Ishikawa (cell line): Measurements from ENCODE around the gene ATP2B1.

ENCODE experiments used
- CEBPB ChIP-seq: IDR thresholded peaks from 2 replicates; pipeline ENCODE4 v1.6.1; 2012
- CREB1 ChIP-seq: IDR thresholded peaks from 2 replicates; pipeline ENCODE4 v1.6.1; 2012; ENCODE audit warnings: low read depth
- EGR1 ChIP-seq: IDR thresholded peaks from 2 replicates; pipeline ENCODE4 v1.6.1; 2012
- EP300 ChIP-seq: IDR thresholded peaks from 2 replicates; pipeline ENCODE4 v1.6.1; 2012; ENCODE audit warnings: borderline replicate concordance
- FOXM1 ChIP-seq: IDR thresholded peaks from 2 replicates; pipeline ENCODE4 v1.6.1; 2012; ENCODE audit warnings: low read depth, borderline replicate concordance
- NFIC ChIP-seq: IDR thresholded peaks from 2 replicates; pipeline ENCODE4 v1.6.1; 2012
- RAD21 ChIP-seq: IDR thresholded peaks from 2 replicates; pipeline ENCODE4 v1.6.1; 2012; ENCODE audit warnings: low read depth
- TAF1 ChIP-seq: IDR thresholded peaks from 2 replicates; pipeline ENCODE4 v1.6.1; 2012; ENCODE audit warnings: low read depth, mild to moderate bottlenecking
- TCF12 ChIP-seq: IDR thresholded peaks from 2 replicates; pipeline ENCODE4 v1.6.1; 2012; ENCODE audit warnings: low read depth
- TEAD4 ChIP-seq: IDR thresholded peaks from 2 replicates; pipeline ENCODE4 v1.6.1; 2012
- USF1 ChIP-seq: IDR thresholded peaks from 2 replicates; pipeline ENCODE4 v1.6.1; 2012
- YY1 ChIP-seq: IDR thresholded peaks from 2 replicates; pipeline ENCODE4 v1.6.1; 2012; ENCODE audit warnings: low read depth
- ZBTB7A ChIP-seq: IDR thresholded peaks from 2 replicates; pipeline ENCODE4 v1.6.1; 2012; ENCODE audit warnings: low read depth
- TF ChIP-seq, protein P1 (sequence below): IDR thresholded peaks from 2 replicates; pipeline ENCODE4 v1.6.1; 2012; ENCODE audit warnings: low read depth, mild to moderate bottlenecking
- TF ChIP-seq, protein P2 (sequence below): IDR thresholded peaks from 2 replicates; pipeline ENCODE4 v1.6.1; 2012

The ATP2B1 gene

DNA sequence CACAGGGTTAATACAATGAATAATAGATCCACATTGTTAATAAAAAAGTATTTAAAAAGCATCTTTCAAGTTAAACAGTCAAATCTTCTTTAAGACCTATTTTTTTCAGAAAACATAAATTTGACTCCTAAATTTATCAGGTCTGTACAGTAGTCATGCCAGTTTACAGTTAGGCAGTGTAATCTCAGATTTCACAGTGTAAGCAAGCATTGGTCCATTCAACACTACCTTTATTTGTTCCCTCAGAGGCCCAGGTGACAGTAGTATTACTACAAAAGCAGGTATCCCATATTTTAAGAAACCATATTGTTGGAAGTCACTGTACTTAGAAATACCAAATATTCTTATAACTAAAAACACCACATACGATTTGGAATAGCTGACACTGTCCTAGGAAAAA, 6.1 kb downstream of the ATP2B1 start:
- TF ChIP-seq TAF1 (no peak), ZBTB7A (no peak), FOXM1 (no peak), CEBPB (no peak), YY1 (no peak), TEAD4 (no peak), TCF12 (no peak), USF1 (no peak), CREB1 (no peak), EP300 (no peak), EGR1 (no peak), NFIC (no peak), RAD21 (no peak)
- TF ChIP-seq, protein P1, sequence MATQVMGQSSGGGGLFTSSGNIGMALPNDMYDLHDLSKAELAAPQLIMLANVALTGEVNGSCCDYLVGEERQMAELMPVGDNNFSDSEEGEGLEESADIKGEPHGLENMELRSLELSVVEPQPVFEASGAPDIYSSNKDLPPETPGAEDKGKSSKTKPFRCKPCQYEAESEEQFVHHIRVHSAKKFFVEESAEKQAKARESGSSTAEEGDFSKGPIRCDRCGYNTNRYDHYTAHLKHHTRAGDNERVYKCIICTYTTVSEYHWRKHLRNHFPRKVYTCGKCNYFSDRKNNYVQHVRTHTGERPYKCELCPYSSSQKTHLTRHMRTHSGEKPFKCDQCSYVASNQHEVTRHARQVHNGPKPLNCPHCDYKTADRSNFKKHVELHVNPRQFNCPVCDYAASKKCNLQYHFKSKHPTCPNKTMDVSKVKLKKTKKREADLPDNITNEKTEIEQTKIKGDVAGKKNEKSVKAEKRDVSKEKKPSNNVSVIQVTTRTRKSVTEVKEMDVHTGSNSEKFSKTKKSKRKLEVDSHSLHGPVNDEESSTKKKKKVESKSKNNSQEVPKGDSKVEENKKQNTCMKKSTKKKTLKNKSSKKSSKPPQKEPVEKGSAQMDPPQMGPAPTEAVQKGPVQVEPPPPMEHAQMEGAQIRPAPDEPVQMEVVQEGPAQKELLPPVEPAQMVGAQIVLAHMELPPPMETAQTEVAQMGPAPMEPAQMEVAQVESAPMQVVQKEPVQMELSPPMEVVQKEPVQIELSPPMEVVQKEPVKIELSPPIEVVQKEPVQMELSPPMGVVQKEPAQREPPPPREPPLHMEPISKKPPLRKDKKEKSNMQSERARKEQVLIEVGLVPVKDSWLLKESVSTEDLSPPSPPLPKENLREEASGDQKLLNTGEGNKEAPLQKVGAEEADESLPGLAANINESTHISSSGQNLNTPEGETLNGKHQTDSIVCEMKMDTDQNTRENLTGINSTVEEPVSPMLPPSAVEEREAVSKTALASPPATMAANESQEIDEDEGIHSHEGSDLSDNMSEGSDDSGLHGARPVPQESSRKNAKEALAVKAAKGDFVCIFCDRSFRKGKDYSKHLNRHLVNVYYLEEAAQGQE, result no peak
- TF ChIP-seq, protein P2, sequence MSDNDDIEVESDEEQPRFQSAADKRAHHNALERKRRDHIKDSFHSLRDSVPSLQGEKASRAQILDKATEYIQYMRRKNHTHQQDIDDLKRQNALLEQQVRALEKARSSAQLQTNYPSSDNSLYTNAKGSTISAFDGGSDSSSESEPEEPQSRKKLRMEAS, result no peak

DNA sequence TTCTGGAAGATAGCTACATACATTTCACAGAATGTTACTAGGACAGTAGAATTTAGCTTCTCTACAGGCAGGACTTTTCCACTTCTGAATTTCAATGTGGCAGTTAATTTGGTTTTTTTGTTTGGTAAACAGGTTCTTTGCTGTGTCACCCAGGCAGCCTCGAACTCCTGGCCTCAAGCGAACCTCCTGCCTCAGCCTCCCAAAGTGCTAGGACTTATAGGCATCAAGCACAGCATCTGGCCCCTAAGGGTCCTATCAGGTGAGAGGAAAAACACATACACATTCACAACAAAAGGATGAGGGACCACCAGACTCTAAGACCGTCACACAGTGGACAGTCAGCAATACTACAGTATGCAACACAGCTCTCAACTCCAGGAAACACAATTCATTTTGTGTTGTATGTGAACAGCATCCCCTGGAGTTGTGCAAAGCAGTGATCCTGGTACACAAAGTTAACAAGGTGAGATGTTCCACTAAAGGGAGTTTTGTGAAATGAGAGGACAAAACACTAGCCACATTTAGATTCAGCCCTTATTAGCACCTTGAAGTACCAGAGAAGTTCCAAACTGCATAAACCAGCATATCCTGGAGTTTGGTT, 6.9 kb downstream of the ATP2B1 start:
- no peak for TF ChIP-seq FOXM1
- TF ChIP-seq CREB1, result no peak
- no peak for TF ChIP-seq TCF12
- no peak for TF ChIP-seq TEAD4
- TF ChIP-seq USF1, result no peak
- no peak for TF ChIP-seq NFIC
- TF ChIP-seq EGR1, result no peak
- no peak for TF ChIP-seq YY1
- TF ChIP-seq, protein P2, result no peak
- TF ChIP-seq ZBTB7A, result no peak
- no peak for TF ChIP-seq TAF1
- no peak for TF ChIP-seq CEBPB
- TF ChIP-seq, protein P1, result no peak
- no peak for TF ChIP-seq RAD21
- no peak for TF ChIP-seq EP300

DNA sequence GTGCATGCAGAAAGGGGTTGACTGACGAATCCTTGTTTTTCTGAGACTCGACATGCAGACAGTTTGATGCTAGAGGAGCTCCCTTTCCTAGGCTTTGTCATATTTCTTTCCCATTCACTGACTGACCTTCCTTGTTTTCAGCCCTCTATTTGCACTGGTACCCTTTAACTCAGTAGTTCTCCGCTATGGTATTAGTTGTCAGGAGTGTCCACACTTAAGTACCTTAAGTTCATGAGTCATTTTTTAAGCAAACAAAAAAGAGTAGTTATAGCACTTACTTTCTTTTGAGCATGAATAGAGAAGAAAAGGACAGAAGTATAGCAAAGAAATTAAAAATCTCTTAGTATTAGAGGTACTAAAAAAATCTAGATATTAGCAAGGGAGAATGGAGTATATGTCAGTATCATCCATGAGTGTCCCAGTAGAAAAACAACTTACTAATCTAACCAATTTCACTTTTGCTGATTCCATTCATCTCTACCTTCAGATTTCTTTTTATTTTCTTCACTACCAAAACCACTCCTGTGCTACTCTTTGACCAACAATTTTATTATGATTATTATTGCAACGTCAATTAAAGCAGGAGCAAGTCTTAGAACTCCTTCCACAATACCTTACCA, 8.3 kb downstream of the ATP2B1 start:
- no peak for TF ChIP-seq ZBTB7A
- TF ChIP-seq TEAD4, result no peak
- no peak for TF ChIP-seq CREB1
- TF ChIP-seq CEBPB, result no peak
- TF ChIP-seq USF1, result no peak
- TF ChIP-seq, protein P1, result no peak

- no peak for TF ChIP-seq TCF12
- TF ChIP-seq EP300, result no peak
- TF ChIP-seq, protein P2, result no peak
- no peak for TF ChIP-seq TEAD4
- TF ChIP-seq FOXM1, result no peak
- no peak for TF ChIP-seq RAD21
- no peak for TF ChIP-seq USF1
- TF ChIP-seq TAF1, result no peak
- no peak for TF ChIP-seq ZBTB7A
- TF ChIP-seq CREB1, result no peak
- TF ChIP-seq, protein P1, result no peak
- no peak for TF ChIP-seq EGR1
- no peak for TF ChIP-seq CEBPB
- TF ChIP-seq YY1, result no peak
- TF ChIP-seq NFIC, result no peak
These were observed 10.0 kb downstream of the ATP2B1 start for GRCh38 chr12:89698607-89699006.
